Activated CD4-positive, alpha-beta T cell treated with anti-CD3 and anti-CD28 coated beads, Interleukin-2, Interleukin-6, amounts not matched to agents 100 ng/mL and 50 ng/mL, durations not matched to agents 16 hours and 8 hours (primary cell): ENCODE results near the gene PLEKHA4.
"Not testable (repeated sequence)": the region's sequence is repeated elsewhere in the genome, so short reads cannot be mapped to it uniquely, and the experiment has no call there.

Experiments used
- DNase-seq: peaks from one replicate; pipeline ENCODE4 v3.0.0-alpha.2; 2020

The PLEKHA4 gene

GRCh38 chr19:48795055-48795684, 73.2 kb downstream of the PLEKHA4 start:
- peak; percentile 92 for DNase-seq

DNA sequence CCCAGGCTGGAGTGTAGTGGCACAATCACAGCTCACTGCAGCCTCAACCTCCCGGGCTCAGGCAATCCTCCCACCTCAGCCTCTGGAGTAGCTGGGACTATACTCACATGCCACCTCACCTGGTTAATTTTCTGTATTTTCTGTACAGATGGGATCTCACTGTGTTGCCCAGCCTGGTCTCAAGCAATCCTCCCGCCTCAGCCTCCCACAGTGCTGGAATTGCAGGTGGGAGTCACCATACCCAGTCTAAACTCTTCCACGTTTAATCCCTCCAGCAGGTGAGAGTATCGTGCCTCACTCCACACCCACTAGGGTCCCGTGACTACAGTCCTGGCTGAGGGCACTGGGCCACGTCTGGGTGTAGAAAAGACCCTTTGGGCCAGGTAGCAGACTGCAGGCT, 74.1 kb downstream of the PLEKHA4 start:
- DNase-seq, result no peak

DNA sequence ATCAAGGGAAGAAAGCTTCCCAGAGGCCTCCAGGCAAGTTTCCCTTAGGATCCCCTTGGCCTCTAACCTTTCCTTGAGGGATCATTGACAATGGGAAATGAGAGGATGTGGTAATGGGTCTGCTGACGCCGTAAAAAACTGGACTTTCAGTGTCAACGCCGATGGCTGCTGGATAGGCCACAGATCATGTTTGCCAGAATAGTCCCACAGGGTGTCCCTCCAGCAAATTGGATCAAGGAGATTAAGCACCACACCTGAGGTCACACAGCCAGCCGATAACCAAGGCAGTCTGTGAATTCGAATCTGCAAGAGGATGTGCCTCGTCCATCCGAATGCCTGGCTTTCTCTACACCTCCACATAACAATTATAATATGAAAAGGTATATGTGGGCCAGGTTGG, 75.1 kb downstream of the PLEKHA4 start:
- no peak for DNase-seq

DNA sequence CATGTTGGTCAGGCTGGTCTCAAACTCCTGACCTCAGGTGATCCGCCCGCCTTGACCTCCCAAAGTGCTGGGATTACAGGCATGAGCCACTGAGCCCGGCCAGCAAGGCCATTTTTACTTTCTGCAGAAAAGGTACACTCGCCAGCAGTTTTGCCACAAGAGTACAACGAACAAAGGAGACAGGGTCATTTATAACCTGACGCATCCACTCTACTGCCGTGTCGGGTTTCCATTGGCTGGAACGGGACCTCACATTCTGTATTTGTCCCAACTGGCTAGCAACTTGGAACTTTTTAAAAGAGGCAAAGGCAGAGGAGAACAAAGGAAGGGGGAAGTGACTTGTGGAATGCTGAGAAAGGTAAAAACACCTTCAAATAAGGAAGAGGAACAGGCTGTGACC, 81.1 kb downstream of the PLEKHA4 start:
- DNase-seq, result not testable (repeated sequence)
